Activated CD8-positive, alpha-beta T cell treated with anti-CD3 and anti-CD28 coated beads for 36 hours (primary cell): ENCODE data around the gene RAG2. TPM values are rescaled to one million over a fixed set of nuclear protein-coding genes. Genes with fewer than 3 reads are reported as not detected.

Experiments used
- ATAC-seq: fragments of 200-7000 bp; cut with Tn5 transposase; one replicate; pipeline ENCODE4 v1.10.0; 2021; ENCODE audit warnings: mild to moderate bottlenecking, moderate library complexity
- CTCF ChIA-PET: fragments of 350-600 bp; sonication (Branson Sonifier 250); formaldehyde crosslinking; loops from one replicate; lab custom pipeline; 2021; ENCODE audit warnings: antibody characterized with exemption; lab: Charles Lee
- POLR2A ChIA-PET: fragments of 350-600 bp; sonication (Branson Sonifier 250); formaldehyde crosslinking; loops from one replicate; lab custom pipeline; 2021; ENCODE audit warnings: antibody characterized with exemption; lab: Charles Lee
- DNase-seq: peaks from one replicate; pipeline ENCODE4 v3.0.0-alpha.2; 2020
- H3K27ac Mint-ChIP-seq: one replicate; pipeline ENCODE4 v1.8.0; 2021; ENCODE audit warnings: mild to moderate bottlenecking, mixed read lengths
- H3K27me3 Mint-ChIP-seq: one replicate; pipeline ENCODE4 v1.8.0; 2021; ENCODE audit warnings: mixed read lengths
- H3K36me3 Mint-ChIP-seq: one replicate; pipeline ENCODE4 v1.8.0; 2021; ENCODE audit warnings: low read depth, mixed read lengths
- H3K4me1 Mint-ChIP-seq: one replicate; pipeline ENCODE4 v1.8.0; 2021; ENCODE audit warnings: low read depth, mixed read lengths
- H3K4me3 Mint-ChIP-seq: one replicate; pipeline ENCODE4 v1.8.0; 2021; ENCODE audit warnings: mild to moderate bottlenecking, moderate library complexity, mixed read lengths
- H3K9me3 Mint-ChIP-seq: one replicate; pipeline ENCODE4 v1.8.0; 2021; ENCODE audit warnings: mixed read lengths
- intact Hi-C: fragments of 100-400 bp; cut with micrococcal nuclease; formaldehyde crosslinking; loops from one replicate; pipeline ENCODE4 v1.10.0; 2022
- total RNA-seq, 2 experiments: library from RNA; stranded (reverse); gene quantifications; one replicate each; pipeline ENCODE4 v1.2.3, GENCODE V29; 2021
- TF ChIP-seq, protein P1 (sequence below): fragments of 200-600 bp; IDR thresholded peaks from one replicate; pipeline ENCODE4 v1.8.0; 2022; ENCODE audit warnings: antibody characterized with exemption, mild to moderate bottlenecking

The RAG2 gene
- total RNA-seq, 2 experiments from 2014 or later: not detected

DNA sequence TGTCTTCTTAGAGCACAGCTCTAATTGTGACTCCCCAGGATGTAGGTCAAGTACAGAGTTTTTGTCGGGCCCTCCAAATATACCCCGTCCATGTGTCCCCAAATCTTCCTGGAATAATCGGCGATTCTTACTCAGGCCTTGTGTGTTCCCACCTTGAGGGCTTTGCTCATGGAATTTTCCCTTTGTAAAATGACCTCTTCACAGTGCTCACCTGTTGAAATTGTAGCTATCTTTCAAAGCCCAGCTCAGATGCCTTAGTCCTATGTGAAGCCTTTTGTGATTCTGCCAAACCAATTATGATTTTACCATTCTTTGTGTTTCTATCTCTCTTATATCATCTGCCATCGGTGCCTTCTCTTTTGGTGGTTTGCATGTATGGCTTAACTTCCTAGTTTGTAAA lies 30.1 kb upstream of the RAG2 start:
- H3K27me3 Mint-ChIP-seq: peaks cover 10% of the 10 kb centered on the region
- ATAC-seq (no peak), DNase-seq (no peak)
- H3K27ac Mint-ChIP-seq: no peak overlapping the region
- POLR2A ChIA-PET: no interaction called here
- CTCF ChIA-PET: interaction anchor here (1.5 kb wide), 1 partner anchor 64 kb away, joined by 6 read pairs; no protein-coding TSS in a partner anchor
- H3K4me3 Mint-ChIP-seq: no peak overlapping the region
- TF ChIP-seq, protein P1, sequence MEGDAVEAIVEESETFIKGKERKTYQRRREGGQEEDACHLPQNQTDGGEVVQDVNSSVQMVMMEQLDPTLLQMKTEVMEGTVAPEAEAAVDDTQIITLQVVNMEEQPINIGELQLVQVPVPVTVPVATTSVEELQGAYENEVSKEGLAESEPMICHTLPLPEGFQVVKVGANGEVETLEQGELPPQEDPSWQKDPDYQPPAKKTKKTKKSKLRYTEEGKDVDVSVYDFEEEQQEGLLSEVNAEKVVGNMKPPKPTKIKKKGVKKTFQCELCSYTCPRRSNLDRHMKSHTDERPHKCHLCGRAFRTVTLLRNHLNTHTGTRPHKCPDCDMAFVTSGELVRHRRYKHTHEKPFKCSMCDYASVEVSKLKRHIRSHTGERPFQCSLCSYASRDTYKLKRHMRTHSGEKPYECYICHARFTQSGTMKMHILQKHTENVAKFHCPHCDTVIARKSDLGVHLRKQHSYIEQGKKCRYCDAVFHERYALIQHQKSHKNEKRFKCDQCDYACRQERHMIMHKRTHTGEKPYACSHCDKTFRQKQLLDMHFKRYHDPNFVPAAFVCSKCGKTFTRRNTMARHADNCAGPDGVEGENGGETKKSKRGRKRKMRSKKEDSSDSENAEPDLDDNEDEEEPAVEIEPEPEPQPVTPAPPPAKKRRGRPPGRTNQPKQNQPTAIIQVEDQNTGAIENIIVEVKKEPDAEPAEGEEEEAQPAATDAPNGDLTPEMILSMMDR: no peak
- H3K4me1 Mint-ChIP-seq: no peaks in the 10 kb centered on the region
- no peaks in the 10 kb centered on the region for H3K36me3 Mint-ChIP-seq
- intact Hi-C loops: no loop called here
- H3K9me3 Mint-ChIP-seq: no peaks in the 10 kb centered on the region

DNA sequence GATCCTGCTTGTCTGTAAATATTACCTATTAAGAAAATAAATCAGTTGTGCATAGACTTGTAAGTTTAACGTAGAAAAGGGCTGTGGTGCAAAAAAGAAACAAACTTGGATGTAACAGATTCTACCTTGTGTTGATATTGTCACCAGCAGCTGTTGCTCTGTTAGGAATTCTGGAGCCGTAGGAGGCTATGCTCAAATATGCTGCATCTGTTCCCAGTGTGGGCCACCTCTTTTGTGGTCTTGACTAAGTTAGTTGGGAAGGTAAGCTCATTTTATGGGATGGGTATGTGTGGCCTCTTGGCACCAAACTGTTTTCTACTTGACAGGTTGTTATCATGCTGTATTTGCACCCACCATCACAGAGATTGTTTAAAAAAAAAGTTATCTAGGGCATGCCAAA lies 29.4 kb upstream of the RAG2 start:
- DNase-seq (no peak), ATAC-seq (no peak)
- Mint-ChIP-seq H3K4me1 (no peaks in the 10 kb centered on the region), H3K36me3 (no peaks in the 10 kb centered on the region), H3K4me3 (no peak overlapping the region), H3K27ac (no peak overlapping the region), H3K9me3 (no peaks in the 10 kb centered on the region), H3K27me3 (peaks cover 10% of the 10 kb centered on the region)
- CTCF ChIA-PET: interaction anchor here (1.5 kb wide), 1 partner anchor 64 kb away, joined by 6 read pairs; no protein-coding TSS in a partner anchor
- POLR2A ChIA-PET: no interaction called here
- intact Hi-C loops: no loop called here
- TF ChIP-seq, protein P1: no peak

DNA sequence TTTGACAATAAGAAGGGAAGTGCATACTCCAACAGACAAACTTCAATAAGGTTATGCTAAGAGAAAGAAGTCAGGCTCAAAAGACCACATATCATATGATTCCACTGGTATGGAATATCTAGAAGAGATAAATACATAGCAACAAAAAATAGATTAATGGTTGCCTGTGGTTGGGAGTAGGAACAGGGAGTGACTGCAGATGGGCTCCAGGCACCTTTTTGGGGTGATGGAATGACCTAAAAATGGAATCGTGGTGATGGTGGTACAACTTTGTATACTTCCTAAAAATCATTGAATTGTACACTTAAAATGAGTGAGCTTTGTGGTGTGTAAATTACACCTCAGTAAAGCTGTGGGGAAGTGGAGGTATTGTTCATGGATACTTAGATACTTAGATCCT lies 29.0 kb upstream of the RAG2 start:
- H3K4me3 Mint-ChIP-seq: no peak overlapping the region

DNA sequence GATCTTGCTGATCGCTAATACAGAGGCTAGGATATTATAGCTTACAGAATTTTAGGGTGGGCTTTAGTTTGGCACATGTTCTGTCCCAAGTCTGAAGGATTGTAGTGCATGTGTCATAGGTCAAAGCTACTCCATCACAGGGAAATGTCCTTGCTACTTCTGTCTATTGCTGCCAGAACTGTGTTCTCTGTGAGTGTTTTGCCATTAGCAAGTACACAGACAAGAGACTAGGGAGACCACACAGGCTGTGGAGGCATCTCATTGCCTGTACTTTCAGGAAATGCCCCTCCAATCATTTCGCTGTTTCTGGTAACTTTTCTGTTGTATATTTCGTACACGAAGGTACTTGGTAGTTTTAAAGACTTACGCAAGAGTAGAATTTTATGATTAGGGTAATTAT lies 25.5 kb upstream of the RAG2 start:
- Mint-ChIP-seq H3K4me1 (no peaks in the 10 kb centered on the region), H3K4me3 (no peak overlapping the region), H3K27me3 (peaks cover 11% of the 10 kb centered on the region), H3K36me3 (no peaks in the 10 kb centered on the region), H3K9me3 (no peaks in the 10 kb centered on the region), H3K27ac (no peak overlapping the region)
- TF ChIP-seq, protein P1: no peak
- intact Hi-C loops: loop anchor here (5.0 kb wide), 1 partner anchor 61 kb away; no protein-coding TSS in a partner anchor
- CTCF ChIA-PET: interaction anchor here (0.9 to 1.0 kb wide), 3 partner anchors 47 to 60 kb away, joined by 3 to 4 read pairs (median 3); no protein-coding TSS in a partner anchor
- DNase-seq: no peak
- no peak for ATAC-seq
- POLR2A ChIA-PET: no interaction called here

More for the DNA sequence above, 29.0 kb upstream of the RAG2 start:
- intact Hi-C loops: no loop called here
- peaks cover 10% of the 10 kb centered on the region for H3K27me3 Mint-ChIP-seq
- ChIA-PET POLR2A (no interaction called here), CTCF (no interaction called here)
- H3K36me3 Mint-ChIP-seq: no peaks in the 10 kb centered on the region
- DNase-seq: no peak
- H3K4me1 Mint-ChIP-seq: no peaks in the 10 kb centered on the region
- no peak for ATAC-seq
- H3K27ac Mint-ChIP-seq: no peak overlapping the region
- TF ChIP-seq, protein P1: no peak
- H3K9me3 Mint-ChIP-seq: no peaks in the 10 kb centered on the region

DNA sequence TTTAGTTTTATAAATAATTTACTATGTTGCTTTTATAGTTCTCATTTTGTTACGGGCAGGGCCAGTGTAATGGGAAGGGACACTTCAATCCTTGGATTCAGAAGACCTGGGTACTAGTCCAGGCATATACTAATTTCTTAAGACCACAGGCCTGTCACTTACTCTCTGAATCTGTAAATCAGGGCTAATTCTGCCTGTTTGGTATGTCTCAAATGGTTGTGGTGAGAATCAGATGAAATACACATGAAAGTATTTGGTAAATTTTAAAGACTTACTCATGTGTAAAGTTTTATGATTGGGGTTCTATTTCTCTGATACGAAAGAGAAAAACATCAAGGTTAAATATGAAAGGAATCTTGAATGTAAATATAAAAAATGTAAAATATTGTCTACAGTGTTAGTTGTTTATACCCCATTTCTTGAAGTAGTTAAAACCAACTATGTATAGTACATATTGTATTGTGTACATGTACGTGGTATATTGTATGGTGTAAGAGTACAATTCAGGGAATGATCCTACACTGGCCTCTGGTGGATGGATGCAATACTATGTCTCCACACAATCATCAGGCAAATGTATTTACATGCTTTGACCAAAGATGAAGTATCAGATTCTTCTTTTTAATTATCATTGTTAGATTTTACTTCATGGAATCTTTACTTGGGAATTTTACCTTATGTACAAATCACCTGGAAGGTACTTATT lies 24.5 kb upstream of the RAG2 start:
- Mint-ChIP-seq H3K4me3 (no peak overlapping the region), H3K27ac (no peak overlapping the region), H3K9me3 (no peaks in the 10 kb centered on the region), H3K36me3 (no peaks in the 10 kb centered on the region), H3K4me1 (no peaks in the 10 kb centered on the region), H3K27me3 (peaks cover 11% of the 10 kb centered on the region)
- POLR2A ChIA-PET: no interaction called here
- CTCF ChIA-PET: interaction anchor here (0.9 to 3.9 kb wide), 3 partner anchors 46 to 59 kb away, joined by 3 to 16 read pairs (median 4); no protein-coding TSS in a partner anchor
- TF ChIP-seq, protein P1: no peak
- ATAC-seq (no peak), DNase-seq (no peak)
- intact Hi-C loops: loop anchor here (5.0 kb wide), 1 partner anchor 60 kb away; no protein-coding TSS in a partner anchor
